ENCODE results near the gene KIF6. TPM values are rescaled to one million over a fixed set of nuclear protein-coding genes. Genes with fewer than 3 reads are reported as not detected.

Gene KIF6
- total RNA-seq, 1 experiment from 2014 or later, result not detected

DNA sequence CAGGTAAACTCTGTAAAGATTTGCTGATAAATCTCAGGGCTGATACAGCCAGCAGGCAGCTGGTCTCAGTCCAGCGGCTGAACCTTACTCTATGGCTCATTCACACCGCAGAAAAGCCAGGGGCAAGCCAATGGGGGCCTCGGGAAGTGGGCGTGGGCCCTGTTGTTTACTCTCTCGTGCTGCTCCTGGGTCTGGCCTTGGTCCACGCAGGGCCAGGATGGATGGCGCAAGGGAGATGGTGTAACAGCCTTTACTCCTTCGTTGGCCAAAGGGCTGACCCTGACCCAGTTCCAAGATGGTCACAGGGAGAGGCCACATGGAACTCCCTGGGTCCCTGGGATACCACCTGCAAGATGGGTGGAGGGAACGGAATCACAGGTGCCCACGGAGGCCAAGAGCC lies 427.1 kb downstream of the KIF6 start:
- Histone ChIP-seq H3K27me3 (ENCODE audit: control insufficient read depth, insufficient read depth, low read length) (peaks cover 2% of the 10 kb centered on the region; the same call in 1 of the 2 replicates), H3K27ac (ENCODE audit: low read length) (no peak overlapping the region), H3K4me3 (ENCODE audit: low read depth in 2 of 2, low read length in 2 of 2) (no peak overlapping the region), H3K4me1 (ENCODE audit: control insufficient read depth, insufficient read depth, low read length) (no peaks in the 10 kb centered on the region), H3K36me3 (ENCODE audit: control insufficient read depth, insufficient read depth, low read length) (no peaks in the 10 kb centered on the region), H3K9me3 (ENCODE audit: control insufficient read depth, insufficient read depth, low read depth, low read length) (no peaks in the 10 kb centered on the region)
- in situ Hi-C loops (cut with HindIII; ENCODE audit: low pct_unique_long_range_greater_than_20kb, low sequenced_read_pairs), result no loop called here
- no TSS peak for BruUV-seq (replicated peaks)
- no peak for DNase-seq (ENCODE audit: low read depth, low spot score)
- ChIA-PET CTCF (no interaction called here), POLR2A (no interaction called here)
- no peak for ATAC-seq
- TF ChIP-seq POLR2AphosphoS5 (IDR thresholded peaks at IDR 0.05; ENCODE audit: low read depth, low read length), result no peak
- TF ChIP-seq SIN3A (IDR thresholded peaks at IDR 0.05; ENCODE audit: borderline replicate concordance, insufficient read depth, low read depth, low read length), result no peak
- no peak for TF ChIP-seq TCF7L2 (IDR thresholded peaks at IDR 0.05; ENCODE audit: low read depth, low read length)
- TF ChIP-seq, protein P1, sequence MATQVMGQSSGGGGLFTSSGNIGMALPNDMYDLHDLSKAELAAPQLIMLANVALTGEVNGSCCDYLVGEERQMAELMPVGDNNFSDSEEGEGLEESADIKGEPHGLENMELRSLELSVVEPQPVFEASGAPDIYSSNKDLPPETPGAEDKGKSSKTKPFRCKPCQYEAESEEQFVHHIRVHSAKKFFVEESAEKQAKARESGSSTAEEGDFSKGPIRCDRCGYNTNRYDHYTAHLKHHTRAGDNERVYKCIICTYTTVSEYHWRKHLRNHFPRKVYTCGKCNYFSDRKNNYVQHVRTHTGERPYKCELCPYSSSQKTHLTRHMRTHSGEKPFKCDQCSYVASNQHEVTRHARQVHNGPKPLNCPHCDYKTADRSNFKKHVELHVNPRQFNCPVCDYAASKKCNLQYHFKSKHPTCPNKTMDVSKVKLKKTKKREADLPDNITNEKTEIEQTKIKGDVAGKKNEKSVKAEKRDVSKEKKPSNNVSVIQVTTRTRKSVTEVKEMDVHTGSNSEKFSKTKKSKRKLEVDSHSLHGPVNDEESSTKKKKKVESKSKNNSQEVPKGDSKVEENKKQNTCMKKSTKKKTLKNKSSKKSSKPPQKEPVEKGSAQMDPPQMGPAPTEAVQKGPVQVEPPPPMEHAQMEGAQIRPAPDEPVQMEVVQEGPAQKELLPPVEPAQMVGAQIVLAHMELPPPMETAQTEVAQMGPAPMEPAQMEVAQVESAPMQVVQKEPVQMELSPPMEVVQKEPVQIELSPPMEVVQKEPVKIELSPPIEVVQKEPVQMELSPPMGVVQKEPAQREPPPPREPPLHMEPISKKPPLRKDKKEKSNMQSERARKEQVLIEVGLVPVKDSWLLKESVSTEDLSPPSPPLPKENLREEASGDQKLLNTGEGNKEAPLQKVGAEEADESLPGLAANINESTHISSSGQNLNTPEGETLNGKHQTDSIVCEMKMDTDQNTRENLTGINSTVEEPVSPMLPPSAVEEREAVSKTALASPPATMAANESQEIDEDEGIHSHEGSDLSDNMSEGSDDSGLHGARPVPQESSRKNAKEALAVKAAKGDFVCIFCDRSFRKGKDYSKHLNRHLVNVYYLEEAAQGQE (IDR thresholded peaks at IDR 0.05; ENCODE audit: insufficient read depth in 1 of 2, low read depth in 2 of 2, low read length in 1 of 2), result no peak
- TF ChIP-seq, protein P2, sequence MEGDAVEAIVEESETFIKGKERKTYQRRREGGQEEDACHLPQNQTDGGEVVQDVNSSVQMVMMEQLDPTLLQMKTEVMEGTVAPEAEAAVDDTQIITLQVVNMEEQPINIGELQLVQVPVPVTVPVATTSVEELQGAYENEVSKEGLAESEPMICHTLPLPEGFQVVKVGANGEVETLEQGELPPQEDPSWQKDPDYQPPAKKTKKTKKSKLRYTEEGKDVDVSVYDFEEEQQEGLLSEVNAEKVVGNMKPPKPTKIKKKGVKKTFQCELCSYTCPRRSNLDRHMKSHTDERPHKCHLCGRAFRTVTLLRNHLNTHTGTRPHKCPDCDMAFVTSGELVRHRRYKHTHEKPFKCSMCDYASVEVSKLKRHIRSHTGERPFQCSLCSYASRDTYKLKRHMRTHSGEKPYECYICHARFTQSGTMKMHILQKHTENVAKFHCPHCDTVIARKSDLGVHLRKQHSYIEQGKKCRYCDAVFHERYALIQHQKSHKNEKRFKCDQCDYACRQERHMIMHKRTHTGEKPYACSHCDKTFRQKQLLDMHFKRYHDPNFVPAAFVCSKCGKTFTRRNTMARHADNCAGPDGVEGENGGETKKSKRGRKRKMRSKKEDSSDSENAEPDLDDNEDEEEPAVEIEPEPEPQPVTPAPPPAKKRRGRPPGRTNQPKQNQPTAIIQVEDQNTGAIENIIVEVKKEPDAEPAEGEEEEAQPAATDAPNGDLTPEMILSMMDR (IDR thresholded peaks at IDR 0.05), result no peak
- intact Hi-C loops (cut with micrococcal nuclease; ENCODE audit: unreplicated experiment), result no loop called here

DNA sequence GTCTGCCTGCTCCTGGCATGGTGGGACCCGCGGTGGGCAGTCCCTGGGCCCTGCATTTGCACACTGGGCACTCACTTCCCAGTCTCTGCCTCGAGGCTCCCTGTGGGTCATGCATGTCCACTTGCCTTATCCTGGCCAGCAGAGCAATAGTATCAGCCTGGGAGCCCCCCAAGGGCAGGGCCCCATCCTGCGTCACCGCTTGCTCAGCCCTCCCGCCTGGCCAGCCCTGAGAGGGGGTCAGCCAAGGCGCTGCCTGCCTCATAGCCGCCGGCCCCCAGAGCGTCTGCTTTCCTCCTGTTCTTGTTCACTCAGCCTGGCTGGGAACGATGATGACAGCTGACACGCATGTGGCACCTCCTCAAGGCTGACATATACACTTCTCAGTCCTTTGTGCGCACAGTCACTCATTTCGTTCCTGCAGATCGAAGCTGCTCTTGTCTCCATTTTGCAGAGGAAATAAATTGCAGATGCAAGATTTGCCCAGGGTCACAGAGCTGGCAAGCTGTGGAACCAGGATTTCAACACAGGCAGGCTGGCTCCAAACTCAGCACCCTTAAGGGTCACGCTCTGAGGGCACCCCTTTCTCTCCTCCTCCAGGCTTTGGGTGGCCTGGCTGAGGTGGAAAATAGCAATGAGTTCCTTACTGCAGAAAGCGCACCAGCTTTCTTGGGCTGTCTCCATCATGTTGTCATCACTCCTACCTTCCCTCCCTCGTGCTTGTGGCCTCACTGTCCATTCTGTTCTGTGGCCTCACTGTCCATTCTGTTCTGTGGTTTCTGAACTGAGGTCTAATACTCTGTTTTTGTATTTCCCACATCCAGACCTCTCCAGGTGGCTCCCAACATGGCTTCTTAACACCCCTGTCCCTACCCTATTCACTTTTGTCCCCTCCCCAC lies 428.2 kb downstream of the KIF6 start:
- Histone ChIP-seq H3K27ac (ENCODE audit: low read length) (no peak overlapping the region), H3K27me3 (ENCODE audit: control insufficient read depth, insufficient read depth, low read length) (peaks cover 2% of the 10 kb centered on the region; the same call in 1 of the 2 replicates), H3K4me1 (ENCODE audit: control insufficient read depth, insufficient read depth, low read length) (no peaks in the 10 kb centered on the region), H3K9me3 (ENCODE audit: control insufficient read depth, insufficient read depth, low read depth, low read length) (no peaks in the 10 kb centered on the region), H3K4me3 (ENCODE audit: low read depth in 2 of 2, low read length in 2 of 2) (no peak overlapping the region), H3K36me3 (ENCODE audit: control insufficient read depth, insufficient read depth, low read length) (no peaks in the 10 kb centered on the region)
- DNase-seq (ENCODE audit: low read depth, low spot score) (no peak), ATAC-seq (no peak)
- POLR2A ChIA-PET, result no interaction called here
- BruUV-seq (replicated peaks), result no TSS peak
- TF ChIP-seq, protein P2 (IDR thresholded peaks at IDR 0.05), result no peak
- no peak for TF ChIP-seq POLR2AphosphoS5 (IDR thresholded peaks at IDR 0.05; ENCODE audit: low read depth, low read length)
- no peak for TF ChIP-seq SIN3A (IDR thresholded peaks at IDR 0.05; ENCODE audit: borderline replicate concordance, insufficient read depth, low read depth, low read length)
- TF ChIP-seq, protein P1 (IDR thresholded peaks at IDR 0.05; ENCODE audit: insufficient read depth in 1 of 2, low read depth in 2 of 2, low read length in 1 of 2), result no peak
- no peak for TF ChIP-seq TCF7L2 (IDR thresholded peaks at IDR 0.05; ENCODE audit: low read depth, low read length)
- CTCF ChIA-PET, result no interaction called here
- in situ Hi-C loops (cut with HindIII; ENCODE audit: low pct_unique_long_range_greater_than_20kb, low sequenced_read_pairs) (no loop called here), intact Hi-C loops (cut with micrococcal nuclease; ENCODE audit: unreplicated experiment) (no loop called here)

All from Panc1 (cell line).